Neuronal stem cell (in vitro differentiated cells): ENCODE measurements around the gene OR5B17.

Experiments used
- DNase-seq: peaks from one replicate; pipeline ENCODE4 v3.0.0-alpha.2; 2013; ENCODE audit warnings: low spot score
- H2AFZ ChIP-seq: one replicate; pipeline ENCODE4 v1.6.1; 2013; ENCODE audit warnings: mild to moderate bottlenecking, low read length, inconsistent platforms
- H2AK5ac ChIP-seq: 2 replicates; pipeline ENCODE4 v1.6.1; 2013; ENCODE audit warnings: low read depth, mild to moderate bottlenecking, inconsistent platforms, low read length, moderate library complexity, mixed read lengths
- H2BK120ac ChIP-seq: 2 replicates; pipeline ENCODE4 v1.6.1; 2013; ENCODE audit warnings: low read depth, mild to moderate bottlenecking, inconsistent platforms, low read length, moderate library complexity, mixed read lengths
- H2BK12ac ChIP-seq: one replicate; pipeline ENCODE4 v1.6.1; 2013; ENCODE audit warnings: low read length, inconsistent platforms
- H2BK15ac ChIP-seq: 2 replicates; pipeline ENCODE4 v1.6.1; 2013; ENCODE audit warnings: mild to moderate bottlenecking, low read length, inconsistent platforms, mixed read lengths
- H2BK5ac ChIP-seq: one replicate; pipeline ENCODE4 v1.6.1; 2013; ENCODE audit warnings: inconsistent platforms, mild to moderate bottlenecking, low read length, moderate library complexity
- H3K14ac ChIP-seq: one replicate; pipeline ENCODE4 v1.6.1; 2013; ENCODE audit warnings: low read length, inconsistent platforms
- H3K18ac ChIP-seq: 2 replicates; pipeline ENCODE4 v1.6.1; 2013; ENCODE audit warnings: low read length, inconsistent platforms
- H3K23ac ChIP-seq: 2 replicates; pipeline ENCODE4 v1.6.1; 2013; ENCODE audit warnings: low read depth, mild to moderate bottlenecking, mixed read lengths, low read length, inconsistent platforms; ENCODE audit not compliant: poor library complexity
- H3K27ac ChIP-seq: replicated peaks from 3 replicates; pipeline ENCODE4 v1.5.1; 2013; ENCODE audit warnings: low read length, inconsistent platforms
- H3K27me3 ChIP-seq, 3 experiments: 2 replicates each; pipeline ENCODE4 v1.6.1; 2013; ENCODE audit warnings: low read length in 3 of 3, mild to moderate bottlenecking in 2 of 3, inconsistent platforms in 1 of 3, low read depth in 1 of 3, mixed read lengths in 1 of 3, moderate library complexity in 1 of 3; ENCODE audit not compliant: control insufficient read depth in 3 of 3, insufficient read depth in 3 of 3
- H3K36me3 ChIP-seq, 2 donors: replicated peaks in 1 of 2; 2 replicates each; pipeline ENCODE4 v1.6.1; 2013; ENCODE audit warnings: low read length in 2 of 2; ENCODE audit not compliant: control insufficient read depth in 2 of 2, insufficient read depth in 2 of 2
- H3K4ac ChIP-seq: 2 replicates; pipeline ENCODE4 v1.6.1; 2013; ENCODE audit warnings: inconsistent platforms, mild to moderate bottlenecking, low read length, moderate library complexity
- H3K4me1 ChIP-seq, 2 donors: 1 replicate in 1 of 2; 2 replicates in 1 of 2; pipeline ENCODE4 v1.6.1; 2013; ENCODE audit warnings: low read length in 2 of 2, low read depth in 1 of 2; ENCODE audit not compliant: control insufficient read depth in 2 of 2, insufficient read depth in 1 of 2
- H3K4me2 ChIP-seq: one replicate; pipeline ENCODE4 v1.6.1; 2013; ENCODE audit warnings: mild to moderate bottlenecking, low read length, inconsistent platforms; ENCODE audit not compliant: insufficient read depth, poor library complexity, severe bottlenecking
- H3K4me3 ChIP-seq, 2 donors: 2 replicates each; pipeline ENCODE4 v1.5.1; 2013; ENCODE audit warnings: low read length in 2 of 2, mild to moderate bottlenecking in 2 of 2, inconsistent platforms in 1 of 2, moderate library complexity in 1 of 2
- H3K79me1 ChIP-seq: one replicate; pipeline ENCODE4 v1.6.1; 2013; ENCODE audit warnings: low read depth, mild to moderate bottlenecking, inconsistent platforms, low read length, moderate library complexity
- H3K9ac ChIP-seq: one replicate; pipeline ENCODE4 v1.6.1; 2013; ENCODE audit warnings: mild to moderate bottlenecking, low read depth, low read length, inconsistent platforms; ENCODE audit not compliant: poor library complexity
- H3K9me3 ChIP-seq, 2 donors: replicated peaks in 1 of 2; 2 replicates each; pipeline versions ENCODE3 to v1.6.1; 2013; ENCODE audit warnings: low read length in 2 of 2, mild to moderate bottlenecking in 2 of 2, inconsistent platforms in 1 of 2, low read depth in 1 of 2, mixed read lengths in 1 of 2, moderate library complexity in 1 of 2; ENCODE audit not compliant: control insufficient read depth in 2 of 2, insufficient read depth in 1 of 2
- H4K8ac ChIP-seq: one replicate; pipeline ENCODE4 v1.6.1; 2013; ENCODE audit warnings: low read depth, mild to moderate bottlenecking, inconsistent platforms, low read length, moderate library complexity
- H4K91ac ChIP-seq: one replicate; pipeline ENCODE4 v1.6.1; 2013; ENCODE audit warnings: low read length, low read depth, mild to moderate bottlenecking, inconsistent platforms; ENCODE audit not compliant: poor library complexity
- WGBS, 2 donors: extraction: QIAGEN DNeasy Blood & Tissue Kit; methylation state at CpG; one replicate each; pipeline ENCODE4 v1.1.7; 2013; ENCODE audit warnings: missing lambda C conversion rate in 2 of 2, mixed read lengths in 1 of 2; ENCODE audit not compliant: insufficient read length in 2 of 2, insufficient replicate concordance in 1 of 2; ENCODE audit errors: extremely low coverage in 2 of 2; 5-methylcytosine and 5-hydroxymethylcytosine counted together

OR5B17 gene

GRCh38 chr11:58318532-58318931 is 40.3 kb downstream of the OR5B17 start:
- WGBS, 2 donors = no CpG with 5 or more reads among the region's 3 CpGs
- Histone ChIP-seq H3K79me1 (peaks cover 1% of the 10 kb centered on the region), H3K27ac (no peak overlapping the region), H2BK12ac (no peak overlapping the region), H3K14ac (no peak overlapping the region), H3K4me1 (no peaks in the 10 kb centered on the region), H3K9ac (no peak overlapping the region), H3K36me3 (no peaks in the 10 kb centered on the region), H2AK5ac (no peak overlapping the region), H3K9me3 (no peaks in the 10 kb centered on the region), H3K18ac (no peak overlapping the region), H2BK15ac (no peak overlapping the region), H3K4me3 (no peak overlapping the region), H2AFZ (no peak overlapping the region), H2BK120ac (no peak overlapping the region), H4K8ac (no peak overlapping the region), H3K27me3 (no peaks in the 10 kb centered on the region), H3K4me2 (no peak overlapping the region), H3K23ac (no peak overlapping the region), H3K4ac (no peak overlapping the region), H4K91ac (no peak overlapping the region), H2BK5ac (no peak overlapping the region)
- DNase-seq = no peak

- no peaks in the 10 kb centered on the region for H3K4me1 ChIP-seq
- no peak overlapping the region for H3K9ac ChIP-seq
- no peak overlapping the region for H2BK120ac ChIP-seq
- H2BK15ac ChIP-seq = no peak overlapping the region
- no peaks in the 10 kb centered on the region for H3K9me3 ChIP-seq
- H2AK5ac ChIP-seq = no peak overlapping the region
- no peak overlapping the region for H3K4me2 ChIP-seq
- WGBS, 2 donors = 100% methylated on average over 1 of the region's 2 CpGs; no CpG with 5 or more reads in 1 of the 2 donors
- no peak overlapping the region for H2BK12ac ChIP-seq
- H3K4me3 ChIP-seq = no peak overlapping the region
- H2BK5ac ChIP-seq = no peak overlapping the region
- H4K8ac ChIP-seq = no peak overlapping the region
- no peak overlapping the region for H2AFZ ChIP-seq
- H3K14ac ChIP-seq = no peak overlapping the region
- no peak overlapping the region for H3K4ac ChIP-seq
- DNase-seq = no peak
- peaks cover 1% of the 10 kb centered on the region for H3K79me1 ChIP-seq
- no peak overlapping the region for H3K18ac ChIP-seq
- H3K27me3 ChIP-seq = no peaks in the 10 kb centered on the region
- no peak overlapping the region for H3K27ac ChIP-seq
- no peak overlapping the region for H4K91ac ChIP-seq
- no peak overlapping the region for H3K23ac ChIP-seq
- no peaks in the 10 kb centered on the region for H3K36me3 ChIP-seq
Observed at GRCh38 chr11:58316142-58316541, 42.7 kb downstream of the OR5B17 start.
